Psoas muscle (tissue), 8 donors: ENCODE data around the gene TBX15. TPM values are rescaled to one million over a fixed set of nuclear protein-coding genes. Genes with fewer than 3 reads are reported as not detected.
A peak's percentile ranks its signal among the peaks of the same experiment; 100 is the strongest.
"Not testable (repeated sequence)": the region's sequence is repeated elsewhere in the genome, so short reads cannot be mapped to it uniquely, and the experiment has no call there.

Experiments used
- ATAC-seq, 4 donors: fragments of 200-7000 bp; cut with Tn5 transposase; one replicate each; pipeline ENCODE4 v1.9.1; 2020; ENCODE audit warnings: moderate library complexity in 3 of 4, mild to moderate bottlenecking in 2 of 4
- DNase-seq, 2 donors: peaks; one replicate each; pipeline ENCODE4 v3.0.0-alpha.2; 2020
- H3K27ac ChIP-seq: fragments of 200-600 bp; one replicate; pipeline ENCODE4 v1.8.0; 2022
- H3K27me3 ChIP-seq, 3 donors: fragments of 200-600 bp in 1 of 3; one replicate each; pipeline versions ENCODE4 v1.6.1 to v1.8.0; 2013 to 2022; ENCODE audit warnings: low read length in 2 of 3, mild to moderate bottlenecking in 2 of 3, moderate library complexity in 1 of 3; ENCODE audit not compliant: insufficient read depth in 3 of 3
- H3K36me3 ChIP-seq, 2 donors: fragments of 200-600 bp in 1 of 2; one replicate each; pipeline versions ENCODE4 v1.6.1 to v1.8.0; 2013 to 2022; ENCODE audit warnings: low read depth in 1 of 2, mild to moderate bottlenecking in 1 of 2, moderate library complexity in 1 of 2; ENCODE audit not compliant: insufficient read depth in 1 of 2
- H3K4me1 ChIP-seq: fragments of 200-600 bp; one replicate; pipeline ENCODE4 v1.8.0; 2022
- H3K4me3 ChIP-seq: fragments of 200-600 bp; one replicate; pipeline ENCODE4 v1.8.0; 2022; ENCODE audit warnings: mild to moderate bottlenecking
- H3K9me3 ChIP-seq: fragments of 200-600 bp; one replicate; pipeline ENCODE4 v1.8.0; 2022
- CTCF ChIP-seq: fragments of 200-600 bp; IDR thresholded peaks from one replicate; pipeline ENCODE4 v1.8.0; 2022; ENCODE audit warnings: antibody characterized with exemption
- WGBS, 3 donors: extraction: QIAGEN DNeasy Blood & Tissue Kit; methylation state at CpG; one replicate each; pipeline versions ENCODE4 v1.1.6 to v1.1.7; 2013; 5-methylcytosine and 5-hydroxymethylcytosine counted together
- intact Hi-C, 2 donors: fragments of 100-400 bp; cut with DNase I; formaldehyde crosslinking; loops; one replicate each; pipeline versions ENCODE4 v1.11.0 to v1.14.2; 2022
- polyA plus RNA-seq, 3 donors: library from polyadenylated mRNA; stranded (reverse); fragments of 200-250 nt; gene quantifications; one replicate each; pipeline ENCODE4 v1.2.3, GENCODE V29; 2013
- total RNA-seq, 4 donors: library from RNA; stranded (reverse); fragmentation: NEBNext Ultra II Directional in 2 of 4; extraction: Animal tissue kit (Norgen Biotek cat#: 25700) in 2 of 4; gene quantifications; one replicate each; pipeline versions ENCODE4 v1.2.1 to v1.2.4, GENCODE V29; 2021 to 2023
- donor health status: healthy with polysubstance abuse.
- donor health status: DM: no; HTN: no; CAD: no; lungs with moderate emphysema.
- donor health status: Bipolar disorder and iron deficiency.
- donor health status: healthy.
- donor health status: DM: yes; HTN: yes; CAD: no.
- donor health status: DM: no; HTN: no; CAD: no.
- donor health status: DM: no; HTN: no; CAD: no.
- donor health status: DM: yes; HTN: yes; CAD: no.

The TBX15 gene
- total and polyA plus RNA-seq, 7 donors: 37.0 to 220 (median 105) TPM

GRCh38 chr1:118918940-118919259, 69.2 kb downstream of the TBX15 start:
- Histone ChIP-seq H3K36me3 (peaks cover 9 to 97% of the 10 kb centered on the region in 2 donors), H3K4me1 (no peaks in the 10 kb centered on the region)
- DNase-seq: no peak

GRCh38 chr1:118918230-118918939, 69.8 kb downstream of the TBX15 start:
- TF ChIP-seq CTCF: no peak
- no peak overlapping the region for H3K4me3 ChIP-seq
- ATAC-seq: no peak
- 83 to 86% (median 85%) methylated on average over 6 of the region's 6 CpGs for WGBS, 3 donors
- peaks cover 7 to 97% of the 10 kb centered on the region in 2 donors for H3K36me3 ChIP-seq
- intact Hi-C loops: no loop called here
- H3K27ac ChIP-seq: no peak overlapping the region
- no peak for DNase-seq
- H3K9me3 ChIP-seq: no peaks in the 10 kb centered on the region
- H3K4me1 ChIP-seq: no peaks in the 10 kb centered on the region
- no peaks in the 10 kb centered on the region for H3K27me3 ChIP-seq

More at GRCh38 chr1:118918940-118919259, 69.2 kb downstream of the TBX15 start:
- no peak for ATAC-seq
- no peak overlapping the region for H3K4me3 ChIP-seq
- H3K27me3 ChIP-seq: no peaks in the 10 kb centered on the region
- H3K9me3 ChIP-seq: no peaks in the 10 kb centered on the region
- no peak for TF ChIP-seq CTCF
- 74 to 80% (median 78%) methylated on average over 2 of the region's 2 CpGs for WGBS, 3 donors
- intact Hi-C loops: no loop called here
- H3K27ac ChIP-seq: no peak overlapping the region

GRCh38 chr1:118916346-118916745, 71.8 kb downstream of the TBX15 start:
- H3K36me3 ChIP-seq: peaks cover 7 to 97% of the 10 kb centered on the region in 2 donors
- 94 to 98% (median 97%) methylated on average over 4 of the region's 4 CpGs for WGBS, 3 donors
- H3K4me3 ChIP-seq, H3K27me3 ChIP-seq, H3K27ac ChIP-seq, H3K4me1 ChIP-seq, H3K9me3 ChIP-seq, intact Hi-C loops, ATAC-seq, DNase-seq: not testable (repeated sequence)

GRCh38 chr1:118914379-118915161, 73.6 kb downstream of the TBX15 start:
- DNase-seq: no peak
- no peaks in the 10 kb centered on the region for H3K27me3 ChIP-seq
- H3K36me3 ChIP-seq: peaks cover 3 to 99% of the 10 kb centered on the region in 2 donors
- peak in 2 of 4 donors; percentile 25 to 31 for ATAC-seq
- 75 to 82% (median 79%) methylated on average over 2 of the region's 2 CpGs for WGBS, 3 donors
- H3K4me3 ChIP-seq: no peak overlapping the region
- no peak for TF ChIP-seq CTCF
- no peak overlapping the region for H3K27ac ChIP-seq
- H3K9me3 ChIP-seq: no peaks in the 10 kb centered on the region
- H3K4me1 ChIP-seq: no peaks in the 10 kb centered on the region
- intact Hi-C loops: no loop called here

- no peaks in the 10 kb centered on the region for H3K9me3 ChIP-seq
- no peaks in the 10 kb centered on the region for H3K4me1 ChIP-seq
- DNase-seq (no peak), ATAC-seq (no peak)
- no peak overlapping the region for H3K4me3 ChIP-seq
- H3K36me3 ChIP-seq: peaks cover 3 to 100% of the 10 kb centered on the region in 2 donors
- intact Hi-C loops: no loop called here
- H3K27me3 ChIP-seq: no peaks in the 10 kb centered on the region
- 92 to 93% (median 93%) methylated on average over 4 of the region's 4 CpGs for WGBS, 3 donors
- TF ChIP-seq CTCF: no peak
- no peak overlapping the region for H3K27ac ChIP-seq
Observed at GRCh38 chr1:118913818-118914217, 74.3 kb downstream of the TBX15 start.
